ENCODE data around the gene CBLL1.

- TF ChIP-seq POLR2AphosphoS5 (IDR thresholded peaks at IDR 0.05; ENCODE audit: low read depth, low read length) = no peak
- no peak for TF ChIP-seq SIN3A (IDR thresholded peaks at IDR 0.05; ENCODE audit: borderline replicate concordance, low read depth, low read length)
- TF ChIP-seq EP300 (IDR thresholded peaks at IDR 0.05; ENCODE audit: borderline replicate concordance in 1 of 2, low read depth in 1 of 2, low read length in 1 of 2) = no peak
- TF ChIP-seq, protein P1, sequence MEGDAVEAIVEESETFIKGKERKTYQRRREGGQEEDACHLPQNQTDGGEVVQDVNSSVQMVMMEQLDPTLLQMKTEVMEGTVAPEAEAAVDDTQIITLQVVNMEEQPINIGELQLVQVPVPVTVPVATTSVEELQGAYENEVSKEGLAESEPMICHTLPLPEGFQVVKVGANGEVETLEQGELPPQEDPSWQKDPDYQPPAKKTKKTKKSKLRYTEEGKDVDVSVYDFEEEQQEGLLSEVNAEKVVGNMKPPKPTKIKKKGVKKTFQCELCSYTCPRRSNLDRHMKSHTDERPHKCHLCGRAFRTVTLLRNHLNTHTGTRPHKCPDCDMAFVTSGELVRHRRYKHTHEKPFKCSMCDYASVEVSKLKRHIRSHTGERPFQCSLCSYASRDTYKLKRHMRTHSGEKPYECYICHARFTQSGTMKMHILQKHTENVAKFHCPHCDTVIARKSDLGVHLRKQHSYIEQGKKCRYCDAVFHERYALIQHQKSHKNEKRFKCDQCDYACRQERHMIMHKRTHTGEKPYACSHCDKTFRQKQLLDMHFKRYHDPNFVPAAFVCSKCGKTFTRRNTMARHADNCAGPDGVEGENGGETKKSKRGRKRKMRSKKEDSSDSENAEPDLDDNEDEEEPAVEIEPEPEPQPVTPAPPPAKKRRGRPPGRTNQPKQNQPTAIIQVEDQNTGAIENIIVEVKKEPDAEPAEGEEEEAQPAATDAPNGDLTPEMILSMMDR (IDR thresholded peaks at IDR 0.05) = no peak
- no peak for TF ChIP-seq REST (IDR thresholded peaks at IDR 0.05; ENCODE audit: low read depth, low read length)
- TF ChIP-seq JUND (IDR thresholded peaks at IDR 0.05) = no peak
- no peak for TF ChIP-seq MEF2A (IDR thresholded peaks at IDR 0.05; ENCODE audit: borderline replicate concordance, low read depth)
- TF ChIP-seq FOXM1 (IDR thresholded peaks at IDR 0.05; ENCODE audit: low read depth) = no peak
- TF ChIP-seq TAF1 (IDR thresholded peaks at IDR 0.05; ENCODE audit: borderline replicate concordance, low read depth, low read length) = no peak
Observed at GRCh38 chr7:107768263-107768662, 24.3 kb downstream of the CBLL1 start.

Measured in SK-N-SH (cell line).